Left colon (tissue), 2 donors: ENCODE results near the gene MCL1. TPM values are rescaled to one million over a fixed set of nuclear protein-coding genes. Genes with fewer than 3 reads are reported as not detected.

Experiments used
- ATAC-seq: fragments of 200-7000 bp; cut with Tn5 transposase; one replicate; pipeline ENCODE4 v1.9.1; 2020; ENCODE audit warnings: mild to moderate bottlenecking, moderate library complexity
- DNase-seq, 2 donors: peaks; one replicate each; pipeline ENCODE4 v3.0.0-alpha.2; 2020
- intact Hi-C, 2 donors: fragments of 100-400 bp; cut with DNase I in 1 of 2; cut with micrococcal nuclease in 1 of 2; formaldehyde crosslinking; loops; one replicate each; pipeline versions ENCODE4 v1.11.2 to v1.14.0; 2022; cut with DNase I, micrococcal nuclease
- microRNA-seq, 2 donors: library from miRNA; unstranded; fragments of <30 nt; microRNA quantifications; one replicate each; pipeline versions ENCODE4 v1.1.0 to v1.2.0, GENCODE V29; 2020
- total RNA-seq, 2 donors: library from RNA; stranded (reverse); fragmentation: NEBNext Ultra II Directional; extraction: Animal tissue kit (Norgen Biotek cat#: 25700); gene quantifications; one replicate each; pipeline ENCODE4 v1.2.1, GENCODE V29; 2021
- donor health status: DM: no; HTN: no; CAD: no.
- donor health status: DM: yes; HTN: yes; CAD: no.

Gene MCL1
- total RNA-seq, 2 donors from 2014 or later = 263 TPM

DNA sequence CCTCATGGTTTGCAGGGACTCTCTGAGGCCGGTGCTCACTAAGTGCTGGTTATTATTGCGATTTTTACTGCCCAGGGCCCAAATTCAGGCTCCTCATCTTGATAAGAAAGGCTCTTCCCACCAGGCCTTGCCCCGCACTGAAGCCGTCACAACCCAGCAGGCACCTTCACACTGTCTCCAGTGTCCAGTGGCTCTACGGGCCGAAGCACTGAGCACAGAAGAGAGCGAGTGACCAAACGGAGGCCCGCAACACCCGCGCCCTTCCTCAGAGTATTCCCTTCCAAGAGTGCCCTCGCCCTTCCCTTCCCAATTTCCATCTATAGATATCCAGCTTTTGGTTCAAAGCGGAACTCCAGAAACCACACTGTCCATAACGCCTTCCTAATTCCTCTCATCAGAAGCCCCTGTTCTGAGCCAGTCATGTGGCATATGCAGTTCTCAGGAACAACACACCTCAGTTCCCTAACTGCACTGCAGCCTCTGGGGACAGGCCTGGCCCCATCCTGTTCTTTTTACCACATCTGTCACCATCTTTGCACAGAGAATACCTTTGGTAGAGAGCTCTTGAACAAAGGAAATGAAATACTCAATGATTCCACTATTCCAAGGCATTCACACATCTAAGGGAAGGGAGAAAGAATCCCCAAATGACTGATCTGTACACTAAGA is 48.8 kb downstream of the MCL1 start:
- ATAC-seq (no peak), DNase-seq (no peak)
- intact Hi-C loops = loop anchor here in 1 of 2 donors (10.0 kb wide), 1 partner anchor 56 kb away; no protein-coding TSS in a partner anchor

- no peak for DNase-seq
- peak; percentile 71 for ATAC-seq
- intact Hi-C loops = no loop called here
These were observed 50.4 kb downstream of the MCL1 start for GRCh38 chr1:150529017-150529416.

DNA sequence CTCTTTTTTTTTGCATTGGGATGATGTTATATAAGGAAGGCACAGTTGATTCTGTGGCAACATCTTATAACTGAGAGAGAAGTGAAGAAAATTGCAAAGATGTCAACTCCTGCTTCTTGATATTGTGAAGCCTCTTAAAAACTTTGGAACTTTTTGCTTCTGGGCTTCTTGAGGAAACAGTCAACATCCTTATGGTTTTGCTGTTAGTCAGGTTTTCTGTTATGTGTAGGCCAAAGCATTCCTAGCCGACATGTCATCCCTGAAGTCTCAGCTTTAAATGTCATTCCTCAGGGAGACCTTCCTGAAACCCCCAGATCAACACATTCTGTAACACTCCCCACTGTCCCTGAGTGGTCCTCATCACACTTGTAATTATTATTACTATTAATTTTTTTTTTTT is 51.2 kb downstream of the MCL1 start:
- ATAC-seq (no peak), DNase-seq (no peak)
- intact Hi-C loops = no loop called here

- intact Hi-C loops = no loop called here
- DNase-seq (no peak), ATAC-seq (no peak)
These were observed 54.1 kb downstream of the MCL1 start for GRCh38 chr1:150525348-150525747.

Small RNAs within 50 kb of the gene (microRNA-seq; reads per million reads assigned to microRNA genes)
- 0 reads per million in 2 donors for gene MIR4257

Other genes with a start within 250 kb of the MCL1 start
- 10 to 100 TPM; 25.4 to 28.1 TPM for gene RPRD2, start 215.5 kb downstream of the MCL1 start, total RNA-seq
- 10 to 100 TPM; 15.6 to 22.0 TPM for gene TARS2, start 92.2 kb downstream of the MCL1 start, total RNA-seq
- gene ECM1, start 71.5 kb downstream of the MCL1 start, total RNA-seq = 1 to 10 TPM; 6.3 to 9.1 TPM
- gene FALEC, start 63.9 kb downstream of the MCL1 start, total RNA-seq = not detected
- gene ADAMTSL4, start 30.2 kb downstream of the MCL1 start, total RNA-seq = 1 to 10 TPM; 6.9 to 9.5 TPM
- 100 to 1,000 TPM; 175 to 222 TPM for gene ENSA, start 50.0 kb upstream of the MCL1 start, total RNA-seq
- gene GOLPH3L, start 117.5 kb upstream of the MCL1 start, total RNA-seq = 10 to 100 TPM; 71.3 to 87.1 TPM
- gene HORMAD1, start 141.3 kb upstream of the MCL1 start, total RNA-seq = 1 to 10 TPM in 1 of 2 donors, under 1 TPM in 1; 0.49 to 1.7 TPM
- gene CTSS, start 186.2 kb upstream of the MCL1 start, total RNA-seq = 100 to 1,000 TPM; 576 to 638 TPM
- gene CTSK, start 228.7 kb upstream of the MCL1 start, total RNA-seq = 10 to 100 TPM; 23.8 to 49.6 TPM